HepG2 (cell line): ENCODE results near the gene PMVK. TPM values are rescaled to one million over a fixed set of nuclear protein-coding genes. Genes with fewer than 3 reads are reported as not detected.

Experiments
- ATM ChIP-seq: fragments of 450-650 bp; IDR thresholded peaks from 2 replicates; pipeline ENCODE4 v1.7.1; 2017; ENCODE audit warnings: mild to moderate bottlenecking, borderline replicate concordance
- CBFB ChIP-seq: sonication (generic); formaldehyde crosslinking; IDR thresholded peaks from 2 replicates; pipeline ENCODE4 v1.4.0; 2020; ENCODE audit warnings: missing genetic modification reagents
- CENPT ChIP-seq: sonication (generic); formaldehyde crosslinking; IDR thresholded peaks from 2 replicates; pipeline ENCODE4 v1.8.0; 2022; ENCODE audit warnings: low read depth, mild to moderate bottlenecking, moderate library complexity, missing genetic modification reagents
- ELF3 ChIP-seq: IDR thresholded peaks from 2 replicates; pipeline ENCODE4 v1.6.1; 2016; ENCODE audit warnings: missing genetic modification reagents, missing compliant biosample characterization
- FOXK1 ChIP-seq: sonication (generic); formaldehyde crosslinking; IDR thresholded peaks from 2 replicates; pipeline ENCODE4 v1.4.0; 2020; ENCODE audit warnings: low read depth, missing genetic modification reagents, borderline replicate concordance
- HMGA1 ChIP-seq: sonication (generic); formaldehyde crosslinking; conservative IDR thresholded peaks from 2 replicates; pipeline ENCODE4 v1.4.0; 2020; ENCODE audit warnings: missing genetic modification reagents
- HNF1B ChIP-seq: sonication (generic); formaldehyde crosslinking; IDR thresholded peaks from 2 replicates; pipeline ENCODE4 v1.5.1; 2020; ENCODE audit warnings: mild to moderate bottlenecking, moderate library complexity, missing genetic modification reagents
- KLF15 ChIP-seq: sonication (generic); formaldehyde crosslinking; IDR thresholded peaks from 2 replicates; pipeline ENCODE4 v1.8.1; 2023; ENCODE audit warnings: borderline replicate concordance, mild to moderate bottlenecking, inconsistent platforms, missing genetic modification reagents, mixed read lengths
- MAFG ChIP-seq: sonication (generic); formaldehyde crosslinking; IDR thresholded peaks from 2 replicates; pipeline ENCODE4 v1.5.1; 2020; ENCODE audit warnings: mild to moderate bottlenecking, missing genetic modification reagents
- MBNL3 ChIP-seq: fragments of 250-450 bp; sonication (Bioruptor Pico); conservative IDR thresholded peaks from 2 replicates; pipeline ENCODE4 v1.8.0; 2022; ENCODE audit warnings: mild to moderate bottlenecking, inconsistent platforms
- MZF1 ChIP-seq: sonication (generic); formaldehyde crosslinking; IDR thresholded peaks from 2 replicates; pipeline ENCODE4 v1.8.1; 2023; ENCODE audit warnings: mild to moderate bottlenecking, missing genetic modification reagents, borderline replicate concordance
- NFATC3 ChIP-seq: sonication (generic); formaldehyde crosslinking; IDR thresholded peaks from 2 replicates; pipeline ENCODE4 v1.5.1; 2020; ENCODE audit warnings: mild to moderate bottlenecking, missing genetic modification reagents
- PAXIP1 ChIP-seq: sonication (generic); formaldehyde crosslinking; conservative IDR thresholded peaks from 2 replicates; pipeline ENCODE4 v1.4.0; 2020; ENCODE audit warnings: mild to moderate bottlenecking, missing genetic modification reagents, moderate library complexity
- PCBP2 ChIP-seq: fragments of 200-400 bp; formaldehyde crosslinking; optimal IDR thresholded peaks from 2 replicates; pipeline ENCODE3; 2018; ENCODE audit warnings: low read length, low read depth; ENCODE audit not compliant: poor library complexity, severe bottlenecking
- RFXAP ChIP-seq: sonication (generic); formaldehyde crosslinking; IDR thresholded peaks from 2 replicates; pipeline ENCODE4 v1.4.0; 2020; ENCODE audit warnings: missing genetic modification reagents, borderline replicate concordance
- RNF2 ChIP-seq: fragments of 450-650 bp; conservative IDR thresholded peaks from 2 replicates; pipeline ENCODE4 v1.6.1; 2016; ENCODE audit warnings: low read depth
- SATB2 ChIP-seq: sonication (generic); formaldehyde crosslinking; IDR thresholded peaks from 2 replicates; pipeline ENCODE4 v1.5.0; 2020; ENCODE audit warnings: missing genetic modification reagents
- ZMYM4 ChIP-seq: sonication (generic); formaldehyde crosslinking; IDR thresholded peaks from 2 replicates; pipeline ENCODE4 v1.8.1; 2023; ENCODE audit warnings: mild to moderate bottlenecking, missing genetic modification reagents
- ZNF160 ChIP-seq: sonication (generic); formaldehyde crosslinking; IDR thresholded peaks from 2 replicates; pipeline ENCODE4 v1.8.0; 2022; ENCODE audit warnings: mild to moderate bottlenecking, inconsistent platforms, missing genetic modification reagents
- ZNF510 ChIP-seq: sonication (generic); formaldehyde crosslinking; IDR thresholded peaks from 2 replicates; pipeline ENCODE4 v1.4.0; 2020; ENCODE audit warnings: low read depth, mild to moderate bottlenecking, missing genetic modification reagents
- ZNF546 ChIP-seq: sonication (generic); formaldehyde crosslinking; conservative IDR thresholded peaks from 2 replicates; pipeline ENCODE4 v1.8.1; 2023; ENCODE audit warnings: mild to moderate bottlenecking, missing genetic modification reagents
- ZNF564 ChIP-seq: sonication (generic); formaldehyde crosslinking; IDR thresholded peaks from 2 replicates; pipeline ENCODE4 v1.8.1; 2023; ENCODE audit warnings: mild to moderate bottlenecking, missing genetic modification reagents
- ZNF670 ChIP-seq: sonication (generic); formaldehyde crosslinking; IDR thresholded peaks from 2 replicates; pipeline ENCODE4 v1.8.0; 2022; ENCODE audit warnings: mild to moderate bottlenecking, missing genetic modification reagents, borderline replicate concordance
- ZNF674 ChIP-seq: sonication (generic); formaldehyde crosslinking; IDR thresholded peaks from 2 replicates; pipeline ENCODE4 v1.5.0; 2020; ENCODE audit warnings: low read depth, mild to moderate bottlenecking, missing genetic modification reagents
- ZNF709 ChIP-seq: sonication (generic); formaldehyde crosslinking; IDR thresholded peaks from 2 replicates; pipeline ENCODE4 v1.5.0; 2020; ENCODE audit warnings: mild to moderate bottlenecking, missing genetic modification reagents
- ZNF724P ChIP-seq: sonication (generic); formaldehyde crosslinking; IDR thresholded peaks from 2 replicates; pipeline ENCODE4 v1.8.0; 2022; ENCODE audit warnings: missing genetic modification reagents, borderline replicate concordance
- ZSCAN22 ChIP-seq: sonication (generic); formaldehyde crosslinking; IDR thresholded peaks from 2 replicates; pipeline ENCODE4 v1.4.0; 2020; ENCODE audit warnings: mild to moderate bottlenecking, missing genetic modification reagents
- polyA plus RNA-seq, 8 experiments: library from polyadenylated mRNA; depleted of rRNA in 3 of 8; stranded (reverse) in 7 of 8; unstranded in 1 of 8; fragments of >200 nt; fragmentation: Illumina TruSeq in 4 of 8; extraction: Trizol in 4 of 8; gene quantifications; 2 replicates each; pipeline versions ENCODE4 v1.2.1 to v1.2.3, GENCODE V29; 2011 to 2016; ENCODE audit warnings: low read depth in 4 of 8, missing spikeins in 1 of 8, mixed read lengths in 1 of 8; ENCODE audit not compliant: insufficient read depth in 1 of 8
- total RNA-seq, 5 experiments: library from RNA; depleted of rRNA; stranded (reverse); fragments of >200 nt; fragmentation: Illumina TruSeq; extraction: Trizol; gene quantifications; 2 replicates each; pipeline ENCODE4 v1.2.3, GENCODE V29; 2016; ENCODE audit warnings: low read depth in 1 of 5

PMVK gene
- total and polyA plus RNA-seq, 2 of the 13 experiments (the other 11 are each of a cell fraction or from before 2014, with no cell fraction given) = 3.9 to 12.6 TPM

DNA sequence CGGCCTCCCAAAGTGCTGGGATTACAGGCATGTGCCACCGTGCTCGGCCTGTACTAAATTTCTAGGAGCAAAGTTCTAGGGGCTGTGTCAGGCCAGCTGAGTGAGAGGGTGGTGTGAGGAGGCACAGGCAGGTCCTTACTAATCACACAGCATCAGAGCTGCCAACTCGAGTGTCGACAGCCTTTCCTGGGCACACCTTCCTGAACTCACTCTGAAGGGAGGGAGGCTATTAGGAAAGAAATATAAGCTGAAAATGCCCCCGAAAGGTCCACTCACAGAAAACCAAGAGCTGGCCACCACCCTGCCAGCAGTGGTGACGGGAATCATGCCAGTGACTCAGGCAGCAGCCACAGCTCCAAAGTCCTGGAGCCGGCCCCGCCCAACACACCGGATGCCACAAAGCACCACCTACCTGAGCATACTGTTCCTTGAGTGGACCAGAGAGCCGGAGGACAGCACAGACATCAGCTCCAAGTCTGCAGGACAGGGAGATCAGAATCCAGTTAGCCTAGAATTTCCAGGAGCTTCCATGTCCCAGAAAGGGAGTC is 4.5 kb downstream of the PMVK start (continued):
- TF ChIP-seq ELF3 (CRISPR knock-in tag) (peak; percentile 64; the same call in 1 of the 2 replicates), ZNF160 (CRISPR knock-in tag) (no peak), MBNL3 (CRISPR knock-in tag) (no peak), FOXK1 (CRISPR knock-in tag) (no peak; the same call in 1 of the 2 replicates), ZNF546 (CRISPR knock-in tag) (no peak), KLF15 (CRISPR knock-in tag) (no peak), ATM (no peak), ZNF674 (CRISPR knock-in tag) (no peak), PCBP2 (no peak), ZNF670 (CRISPR knock-in tag) (peak; percentile 16; the same call in 1 of the 2 replicates), NFATC3 (CRISPR knock-in tag) (no peak), ZNF564 (CRISPR knock-in tag) (no peak), ZNF510 (CRISPR knock-in tag) (no peak), RNF2 (no peak), HNF1B (CRISPR knock-in tag) (no peak), ZSCAN22 (CRISPR knock-in tag) (no peak), SATB2 (CRISPR knock-in tag) (no peak), ZNF709 (CRISPR knock-in tag) (no peak), MZF1 (CRISPR knock-in tag) (no peak), PAXIP1 (peak; percentile 82), MAFG (no peak), RFXAP (CRISPR knock-in tag) (no peak), ZMYM4 (CRISPR knock-in tag) (no peak; the same call in 1 of the 2 replicates), CENPT (no peak), CBFB (no peak), ZNF724P (CRISPR knock-in tag) (no peak), HMGA1 (CRISPR knock-in tag) (no peak)
